HL-60 (cell line): ENCODE results near the gene TAPT1.

Source experiments
- DNase-seq, 2 experiments: peaks; one replicate each; pipeline ENCODE4 v3.0.0-alpha.2; 2010 to 2020; ENCODE audit warnings: low read depth in 1 of 2, low spot score in 1 of 2
- H3K27ac ChIP-seq: fragments of 250-450 bp; sonication (Bioruptor Pico); replicated peaks from 2 replicates; pipeline ENCODE4 v1.5.1; 2020; ENCODE audit warnings: mild to moderate bottlenecking, moderate library complexity
- H3K27me3 ChIP-seq: fragments of 250-450 bp; sonication (Bioruptor Pico); 2 replicates; pipeline ENCODE4 v1.5.1; 2021; ENCODE audit warnings: mild to moderate bottlenecking, moderate library complexity; ENCODE audit not compliant: insufficient read depth, poor library complexity, severe bottlenecking
- H3K4me3 ChIP-seq: replicated peaks from 2 replicates; pipeline ENCODE4 v1.5.1; 2011; ENCODE audit warnings: mild to moderate bottlenecking, control low read depth, low read length; ENCODE audit not compliant: insufficient read depth
- CTCF ChIP-seq: IDR thresholded peaks from one replicate; pipeline ENCODE4 v1.5.1; 2011; ENCODE audit warnings: low read length, control low read depth, inconsistent platforms; ENCODE audit not compliant: insufficient read depth
- GABPA ChIP-seq: IDR thresholded peaks from 2 replicates; pipeline ENCODE4 v1.6.1; 2012; ENCODE audit warnings: low read depth
- POLR2AphosphoS5 ChIP-seq: IDR thresholded peaks from 2 replicates; pipeline ENCODE4 v1.6.1; 2012; ENCODE audit warnings: low read depth
- REST ChIP-seq: IDR thresholded peaks from 2 replicates; pipeline ENCODE4 v1.6.1; 2012; ENCODE audit warnings: low read depth; ENCODE audit not compliant: insufficient replicate concordance
- SPI1 ChIP-seq: IDR thresholded peaks from 2 replicates; pipeline ENCODE4 v1.6.1; 2012; ENCODE audit warnings: low read depth, mild to moderate bottlenecking, borderline replicate concordance

TAPT1 gene

GRCh38 chr4:16238327-16238726 lies 12.1 kb upstream of the TAPT1 start:
- TF ChIP-seq GABPA = no peak
- no peak for TF ChIP-seq POLR2AphosphoS5
- no peak for TF ChIP-seq SPI1
- no peak for TF ChIP-seq REST
- no peak for TF ChIP-seq CTCF
- no peaks in the 10 kb centered on the region for H3K27me3 ChIP-seq
- no peak overlapping the region for H3K4me3 ChIP-seq
- DNase-seq = peak in 1 of 2 experiments; percentile 31
- H3K27ac ChIP-seq = peak overlapping the region; percentile 67

GRCh38 chr4:16237715-16238114 lies 11.4 kb upstream of the TAPT1 start:
- Histone ChIP-seq H3K27me3 (no peaks in the 10 kb centered on the region), H3K4me3 (no peak overlapping the region), H3K27ac (peak overlapping the region; percentile 67)
- peak; percentile 90 to 93 for DNase-seq
- TF ChIP-seq POLR2AphosphoS5 = peak; percentile 89
- peak; percentile 100 for TF ChIP-seq SPI1
- no peak for TF ChIP-seq REST
- no peak for TF ChIP-seq CTCF
- peak; percentile 51 for TF ChIP-seq GABPA

GRCh38 chr4:16236402-16237023 lies 10.2 kb upstream of the TAPT1 start:
- H3K27me3 ChIP-seq = no peaks in the 10 kb centered on the region
- no peak for TF ChIP-seq POLR2AphosphoS5
- TF ChIP-seq CTCF = no peak
- TF ChIP-seq GABPA = no peak
- TF ChIP-seq SPI1 = no peak
- no peak for TF ChIP-seq REST
- no peak overlapping the region for H3K4me3 ChIP-seq
- no peak overlapping the region for H3K27ac ChIP-seq
- no peak for DNase-seq
